ENCODE results near the gene SCAPER.

GRCh38 chr15:76684002-76684401 is 221.1 kb downstream of the SCAPER start:
- no peak for TF ChIP-seq CTCF (IDR thresholded peaks at IDR 0.05)
- TF ChIP-seq EZH2 (IDR thresholded peaks at IDR 0.05; ENCODE audit: borderline replicate concordance, insufficient read depth, low read depth, low read length, poor library complexity, severe bottlenecking): no peak
